Fibroblast of peridontal ligament (primary cell): ENCODE data around the gene EPN1.

Experiments
- DNase-seq: peaks from one replicate; pipeline ENCODE4 v3.0.0-alpha.2; 2010; ENCODE audit errors: extremely low read depth

EPN1 gene

GRCh38 chr19:55660991-55661390 lies 14.0 kb upstream of the EPN1 start:
- no peak for DNase-seq

GRCh38 chr19:55661826-55662225 lies 13.2 kb upstream of the EPN1 start:
- DNase-seq = no peak

DNA sequence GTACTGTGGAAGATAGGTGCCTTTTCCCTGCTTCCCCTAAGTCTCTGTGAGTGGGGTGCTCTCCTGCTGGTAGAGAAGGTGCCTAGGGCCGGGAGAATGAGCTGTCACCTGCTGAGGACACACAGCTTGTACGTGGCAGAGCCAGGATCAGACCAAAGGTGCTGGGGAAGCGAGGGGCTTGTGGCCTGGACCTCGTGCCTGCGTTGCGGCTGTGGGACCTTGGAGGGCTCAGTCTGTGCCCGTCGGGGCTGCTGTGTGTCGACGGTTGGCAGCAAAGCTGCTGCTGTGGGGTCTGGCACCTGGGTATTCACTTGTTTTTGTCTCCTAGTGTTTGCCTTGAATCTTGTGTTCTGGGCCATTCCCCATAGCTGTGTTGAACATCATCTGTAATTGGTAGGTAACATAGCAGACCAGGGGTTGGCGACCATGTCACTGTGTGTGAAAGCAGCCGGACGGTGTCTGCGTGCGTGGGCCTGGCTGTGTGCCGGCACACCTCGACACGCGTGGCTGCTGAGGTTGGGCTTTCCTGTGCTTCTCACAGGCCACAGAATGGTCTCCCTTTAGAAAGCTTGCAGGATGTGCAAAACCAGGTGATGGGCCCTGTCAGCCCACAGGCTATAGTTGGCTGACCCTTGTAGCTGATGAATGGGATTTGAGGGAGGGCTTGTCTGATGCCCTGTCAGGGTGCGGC lies 11.0 kb upstream of the EPN1 start:
- no peak for DNase-seq

GRCh38 chr19:55666343-55667005 lies 8.6 kb upstream of the EPN1 start:
- no peak for DNase-seq

DNA sequence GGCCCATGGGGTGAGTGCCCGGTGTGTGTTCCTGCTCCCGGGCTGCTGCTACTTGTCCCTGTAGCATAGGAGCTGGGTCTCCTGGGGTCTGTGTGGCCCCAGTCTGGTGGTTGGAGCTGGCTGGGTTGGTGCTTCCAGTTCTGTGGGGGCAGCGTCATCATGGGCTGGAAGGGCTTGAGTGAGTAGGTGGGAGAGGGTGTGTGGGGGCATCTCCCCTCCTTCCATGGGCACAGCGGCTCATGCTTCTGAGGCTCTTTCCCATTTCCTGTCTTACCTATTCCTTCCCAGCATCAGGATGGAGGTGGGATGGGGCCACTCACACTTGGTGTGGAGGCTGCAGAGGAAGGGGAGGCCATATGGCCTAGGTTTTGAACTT lies 8.0 kb upstream of the EPN1 start:
- DNase-seq = no peak

GRCh38 chr19:55667511-55667910 lies 7.5 kb upstream of the EPN1 start:
- no peak for DNase-seq

DNA sequence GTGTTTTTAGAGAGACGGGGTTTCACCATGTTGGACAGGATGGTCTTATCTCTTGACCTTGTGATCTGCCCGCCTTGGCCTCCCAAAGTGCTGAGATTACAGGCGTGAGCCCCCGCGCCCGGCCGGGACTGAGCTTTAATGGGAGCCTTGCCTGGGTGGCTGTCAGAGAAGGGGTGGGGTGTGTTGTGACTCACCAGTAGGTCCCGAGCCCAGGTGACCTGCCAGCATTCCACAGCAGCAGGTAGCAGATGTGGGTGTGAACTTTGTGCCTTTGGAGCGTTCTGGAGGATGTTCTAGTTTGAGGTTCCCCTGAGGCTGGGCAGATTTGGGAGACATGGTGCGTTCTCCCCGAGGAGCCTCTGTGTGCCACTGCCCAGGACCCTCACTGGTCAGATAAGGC lies 7.1 kb upstream of the EPN1 start:
- DNase-seq = no peak

DNA sequence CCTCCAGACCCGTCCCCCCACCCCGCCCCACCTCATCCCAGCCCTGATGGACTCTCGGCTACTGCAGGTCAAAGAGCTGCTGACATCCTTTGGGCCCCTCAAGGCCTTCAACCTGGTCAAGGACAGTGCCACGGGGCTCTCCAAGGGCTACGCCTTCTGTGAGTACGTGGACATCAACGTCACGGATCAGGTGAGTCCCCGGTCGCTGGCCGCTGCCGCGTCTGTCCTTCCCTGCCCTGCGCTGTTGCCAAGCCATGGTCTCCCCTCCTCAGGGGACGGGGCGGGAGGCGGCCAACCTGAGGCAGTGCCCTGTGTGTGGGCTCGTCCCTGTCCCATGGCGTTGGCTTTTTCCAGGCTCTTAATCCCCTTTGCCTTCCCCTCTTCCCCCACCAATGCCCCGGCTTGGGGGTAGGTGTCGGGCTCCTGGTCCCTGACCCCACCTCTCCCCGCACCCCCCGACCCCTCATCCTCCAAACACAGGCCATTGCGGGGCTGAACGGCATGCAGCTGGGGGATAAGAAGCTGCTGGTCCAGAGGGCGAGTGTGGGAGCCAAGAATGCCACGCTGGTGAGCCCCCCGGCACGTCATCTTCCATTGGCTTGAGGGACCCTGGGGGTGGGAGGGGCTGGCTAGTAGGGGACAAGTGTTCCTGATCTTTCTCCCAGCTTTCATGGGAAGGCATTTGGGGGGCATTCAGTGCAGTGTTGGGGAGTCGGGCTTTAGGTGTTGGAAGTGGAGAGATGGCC lies 6.2 kb upstream of the EPN1 start:
- DNase-seq = no peak

DNA sequence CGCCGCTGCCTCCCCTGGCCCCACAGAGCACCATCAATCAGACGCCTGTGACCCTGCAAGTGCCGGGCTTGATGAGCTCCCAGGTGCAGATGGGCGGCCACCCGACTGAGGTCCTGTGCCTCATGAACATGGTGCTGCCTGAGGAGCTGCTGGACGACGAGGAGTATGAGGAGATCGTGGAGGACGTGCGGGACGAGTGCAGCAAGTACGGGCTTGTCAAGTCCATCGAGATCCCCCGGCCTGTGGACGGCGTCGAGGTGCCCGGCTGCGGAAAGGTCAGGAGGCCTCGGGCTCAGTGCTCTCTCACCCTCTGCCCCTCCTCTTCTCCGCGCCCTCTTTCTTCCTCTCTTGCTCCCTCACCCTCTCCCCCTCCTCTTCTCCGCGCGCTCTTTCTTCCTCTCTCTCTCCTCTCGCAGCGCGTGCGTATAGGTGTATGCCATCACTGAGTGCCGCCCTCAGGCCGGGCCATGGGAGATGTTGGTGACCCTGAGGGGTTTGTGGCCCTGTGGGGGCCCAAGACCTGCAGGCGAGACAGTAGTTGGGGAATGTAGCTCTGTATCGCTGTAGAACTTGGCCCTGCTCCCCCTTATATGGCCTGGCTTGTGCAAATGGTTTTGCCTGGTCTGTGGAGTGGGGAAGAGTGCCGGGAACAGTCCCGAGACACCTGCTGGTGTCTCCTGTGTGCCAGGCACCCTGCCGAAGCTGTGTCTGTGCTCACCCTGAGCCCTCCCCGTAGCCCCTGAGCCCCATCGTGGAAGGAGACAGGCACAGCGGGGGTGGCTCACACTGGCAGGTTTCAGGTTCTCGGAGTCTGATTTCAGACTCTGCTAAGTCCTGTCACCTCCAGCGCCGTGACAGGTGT lies 5.4 kb upstream of the EPN1 start:
- no peak for DNase-seq

GRCh38 chr19:55670280-55671053 lies 4.6 kb upstream of the EPN1 start:
- DNase-seq = no peak

- no peak for DNase-seq
Measured at GRCh38 chr19:55671054-55671378, 4.0 kb upstream of the EPN1 start.

DNA sequence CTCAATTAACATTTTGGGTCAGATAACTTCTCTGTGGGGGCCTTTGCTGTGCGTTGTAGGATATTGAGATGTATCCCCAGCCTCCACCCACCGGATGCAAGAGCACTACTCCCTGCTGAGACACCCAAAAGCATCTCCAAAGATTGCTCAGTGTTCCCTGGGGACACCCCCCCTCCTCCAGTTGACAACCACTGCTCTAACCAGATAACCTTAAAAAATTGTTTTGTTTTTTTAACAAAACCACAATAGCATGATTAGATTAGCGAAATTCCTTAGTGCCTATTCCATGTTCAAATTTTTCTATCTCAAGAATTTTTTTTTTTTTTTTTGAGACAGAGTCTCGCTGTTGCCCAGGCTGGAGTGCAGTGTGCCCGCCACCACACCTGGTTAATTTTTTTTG lies 2.6 kb upstream of the EPN1 start:
- no peak for DNase-seq

GRCh38 chr19:55673465-55673864 lies 1.6 kb upstream of the EPN1 start:
- no peak for DNase-seq

GRCh38 chr19:55673889-55674288 lies 1.1 kb upstream of the EPN1 start:
- no peak for DNase-seq

GRCh38 chr19:55674459-55674840 lies 576 bp upstream of the EPN1 start:
- no peak for DNase-seq

- DNase-seq = no peak
Measured at GRCh38 chr19:55675661-55676354, 782 bp downstream of the EPN1 start.

- DNase-seq = no peak
Measured at GRCh38 chr19:55676383-55676782, 1.4 kb downstream of the EPN1 start.

GRCh38 chr19:55676889-55677505 lies 2.0 kb downstream of the EPN1 start:
- no peak for DNase-seq

- no peak for DNase-seq
Measured at GRCh38 chr19:55677572-55678028, 2.6 kb downstream of the EPN1 start.

DNA sequence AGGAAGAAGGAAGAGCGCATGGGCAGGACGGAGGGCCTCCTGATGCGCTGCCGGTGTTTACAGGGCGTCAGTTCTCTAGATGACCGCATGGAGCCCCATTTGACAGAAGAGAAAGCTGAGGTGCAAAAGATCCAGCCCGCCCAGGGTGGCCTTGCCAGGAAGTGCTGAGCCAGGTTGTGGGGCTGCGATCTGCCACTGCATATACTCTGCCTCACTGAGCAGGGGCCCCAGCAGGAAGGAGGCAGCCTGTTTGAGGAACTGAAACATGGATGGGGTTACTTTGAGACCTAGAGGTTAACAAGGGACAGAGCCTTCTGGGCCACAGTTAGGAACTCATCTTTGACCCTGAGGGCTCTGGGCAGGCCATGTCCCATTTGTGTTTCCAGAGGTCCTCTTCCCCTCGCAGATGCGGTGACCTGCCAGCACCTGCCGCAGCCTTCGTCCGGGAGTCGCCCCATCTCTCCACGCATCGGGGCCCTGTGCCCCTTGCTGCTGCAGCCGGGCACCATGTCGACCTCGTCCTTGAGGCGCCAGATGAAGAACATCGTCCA lies 3.2 kb downstream of the EPN1 start:
- DNase-seq = no peak
